Gastroesophageal sphincter (tissue), 3 donors: ENCODE results near the gene ARL4D.

Experiments used
- CTCF ChIP-seq, 4 experiments: fragments of 200-600 bp in 2 of 4; fragments of 450-650 bp in 2 of 4; sonication (generic) in 1 of 4; IDR thresholded peaks; one replicate each; pipeline ENCODE4 v1.5.1; 2017 to 2019; ENCODE audit warnings: antibody characterized with exemption in 4 of 4, mild to moderate bottlenecking in 2 of 4, moderate library complexity in 2 of 4
- EP300 ChIP-seq: sonication (generic); formaldehyde crosslinking; IDR thresholded peaks from one replicate; pipeline ENCODE4 v1.6.1; 2017; ENCODE audit warnings: antibody characterized with exemption, mild to moderate bottlenecking
- POLR2A ChIP-seq, 2 donors: fragments of 450-650 bp; IDR thresholded peaks; one replicate each; pipeline ENCODE4 v1.6.1; 2017; ENCODE audit warnings: antibody characterized with exemption in 2 of 2, mild to moderate bottlenecking in 2 of 2, moderate library complexity in 1 of 2

- no peak for TF ChIP-seq CTCF (IDR thresholded peaks at IDR 0.05)
- TF ChIP-seq POLR2A (IDR thresholded peaks at IDR 0.05), result no peak
- TF ChIP-seq EP300, result no peak
These were observed 25.1 kb downstream of the ARL4D start for GRCh38 chr17:43423777-43424455.
